Suprapubic skin (tissue), 4 donors: ENCODE measurements around the gene SYCP1. TPM values are rescaled to one million over a fixed set of nuclear protein-coding genes. Genes with fewer than 3 reads are reported as not detected.

Source experiments
- DNase-seq, 2 donors: peaks; one replicate each; pipeline ENCODE4 v3.0.0-alpha.2; 2019; ENCODE audit warnings: low spot score in 2 of 2
- H3K27ac ChIP-seq: fragments of 200-600 bp; sonication (generic); one replicate; pipeline ENCODE4 v1.5.1; 2019
- H3K27me3 ChIP-seq: fragments of 200-600 bp; sonication (generic); one replicate; pipeline ENCODE4 v1.5.1; 2019
- H3K36me3 ChIP-seq: fragments of 200-600 bp; sonication (generic); one replicate; pipeline ENCODE4 v1.5.1; 2019
- H3K4me1 ChIP-seq: fragments of 200-600 bp; sonication (generic); one replicate; pipeline ENCODE4 v1.5.1; 2019
- H3K4me3 ChIP-seq: fragments of 200-600 bp; sonication (generic); one replicate; pipeline ENCODE4 v1.5.1; 2019; ENCODE audit warnings: mild to moderate bottlenecking
- H3K9me3 ChIP-seq: fragments of 200-600 bp; sonication (generic); one replicate; pipeline ENCODE4 v1.5.1; 2019
- EP300 ChIP-seq: sonication (generic); formaldehyde crosslinking; IDR thresholded peaks from one replicate; pipeline ENCODE4 v1.6.1; 2017; ENCODE audit warnings: antibody characterized with exemption
- POLR2A ChIP-seq, 2 donors: fragments of 450-650 bp; IDR thresholded peaks; one replicate each; pipeline ENCODE4 v1.6.1; 2017; ENCODE audit warnings: antibody characterized with exemption in 2 of 2, mild to moderate bottlenecking in 2 of 2, moderate library complexity in 2 of 2
- POLR2AphosphoS5 ChIP-seq, 3 donors: sonication (generic); formaldehyde crosslinking; IDR thresholded peaks; one replicate each; pipeline ENCODE4 v1.6.1; 2017; ENCODE audit warnings: antibody characterized with exemption in 3 of 3
- WGBS: methylation state at CpG from one replicate; pipeline ENCODE4 v1.1.5; 2018; 5-methylcytosine and 5-hydroxymethylcytosine counted together
- total RNA-seq, 4 donors: library from RNA; depleted of rRNA; stranded (reverse); fragments of >200 nt; gene quantifications; one replicate each; pipeline ENCODE4 v1.1.0, GENCODE V29; 2016
- TF ChIP-seq, protein P1 (sequence below), 2 donors: fragments of 200-600 bp in 1 of 2; fragments of 450-650 bp in 1 of 2; sonication (generic) in 1 of 2; IDR thresholded peaks; one replicate each; pipeline ENCODE4 v1.5.1; 2016 to 2019; ENCODE audit warnings: antibody characterized with exemption in 2 of 2, mild to moderate bottlenecking in 1 of 2, moderate library complexity in 1 of 2

SYCP1 gene
- total RNA-seq, 4 donors from 2014 or later, result 0.13 TPM; not detected in 3

DNA sequence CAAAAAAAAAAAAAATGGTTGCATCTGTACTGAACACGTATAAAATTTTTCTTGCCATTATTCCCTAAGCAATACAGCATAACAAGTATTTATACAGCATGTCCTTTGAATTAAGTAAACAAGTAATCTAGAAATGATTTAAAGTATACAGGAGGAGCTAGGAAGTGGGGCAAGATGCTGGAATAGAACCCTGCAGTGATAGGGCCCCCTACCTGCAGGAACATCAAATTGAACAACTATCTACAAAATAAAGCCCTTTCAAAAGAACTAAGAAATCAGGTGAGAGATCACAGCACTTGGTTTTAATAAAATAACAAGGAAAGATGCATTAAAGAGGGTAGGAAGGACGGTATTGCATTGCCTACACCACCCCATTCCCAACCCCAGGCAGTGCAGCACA is 185.8 kb downstream of the SYCP1 start:
- Histone ChIP-seq H3K4me3 (no peak overlapping the region), H3K9me3 (no peaks in the 10 kb centered on the region), H3K4me1 (no peaks in the 10 kb centered on the region), H3K36me3 (no peaks in the 10 kb centered on the region), H3K27me3 (no peaks in the 10 kb centered on the region), H3K27ac (no peak overlapping the region)
- no peak for TF ChIP-seq POLR2A (IDR thresholded peaks at IDR 0.05)
- TF ChIP-seq EP300, result no peak
- TF ChIP-seq POLR2AphosphoS5 (IDR thresholded peaks at IDR 0.05), result no peak
- TF ChIP-seq, protein P1, sequence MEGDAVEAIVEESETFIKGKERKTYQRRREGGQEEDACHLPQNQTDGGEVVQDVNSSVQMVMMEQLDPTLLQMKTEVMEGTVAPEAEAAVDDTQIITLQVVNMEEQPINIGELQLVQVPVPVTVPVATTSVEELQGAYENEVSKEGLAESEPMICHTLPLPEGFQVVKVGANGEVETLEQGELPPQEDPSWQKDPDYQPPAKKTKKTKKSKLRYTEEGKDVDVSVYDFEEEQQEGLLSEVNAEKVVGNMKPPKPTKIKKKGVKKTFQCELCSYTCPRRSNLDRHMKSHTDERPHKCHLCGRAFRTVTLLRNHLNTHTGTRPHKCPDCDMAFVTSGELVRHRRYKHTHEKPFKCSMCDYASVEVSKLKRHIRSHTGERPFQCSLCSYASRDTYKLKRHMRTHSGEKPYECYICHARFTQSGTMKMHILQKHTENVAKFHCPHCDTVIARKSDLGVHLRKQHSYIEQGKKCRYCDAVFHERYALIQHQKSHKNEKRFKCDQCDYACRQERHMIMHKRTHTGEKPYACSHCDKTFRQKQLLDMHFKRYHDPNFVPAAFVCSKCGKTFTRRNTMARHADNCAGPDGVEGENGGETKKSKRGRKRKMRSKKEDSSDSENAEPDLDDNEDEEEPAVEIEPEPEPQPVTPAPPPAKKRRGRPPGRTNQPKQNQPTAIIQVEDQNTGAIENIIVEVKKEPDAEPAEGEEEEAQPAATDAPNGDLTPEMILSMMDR (IDR thresholded peaks at IDR 0.05), result no peak
- WGBS, result 71% methylated on average over 2 of the region's 2 CpGs
- DNase-seq, result no peak

DNA sequence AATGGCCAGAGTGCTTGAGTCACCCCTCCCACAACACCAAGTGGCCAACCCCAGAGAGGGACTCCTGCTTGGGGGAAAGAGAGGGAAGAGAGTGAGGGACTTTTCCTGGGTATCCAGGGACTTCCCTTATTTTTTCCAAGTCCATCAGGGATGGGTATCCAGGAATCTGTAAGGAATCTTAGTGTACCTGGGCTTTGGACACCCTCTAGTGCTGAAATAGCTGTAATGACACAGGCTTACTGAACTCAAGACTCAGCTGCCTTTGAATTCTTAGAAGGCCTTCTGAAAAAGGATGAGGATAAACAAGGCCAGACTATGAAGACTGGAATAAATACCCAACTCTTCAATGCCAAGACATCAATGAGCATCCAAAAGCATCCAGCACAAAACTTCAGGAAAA is 187.0 kb downstream of the SYCP1 start:
- H3K36me3 ChIP-seq, result no peaks in the 10 kb centered on the region
- no peak overlapping the region for H3K27ac ChIP-seq
- no peaks in the 10 kb centered on the region for H3K9me3 ChIP-seq
- no peak overlapping the region for H3K4me3 ChIP-seq
- no peaks in the 10 kb centered on the region for H3K27me3 ChIP-seq
- H3K4me1 ChIP-seq, result no peaks in the 10 kb centered on the region
- no peak for DNase-seq
- TF ChIP-seq POLR2A (IDR thresholded peaks at IDR 0.05), result no peak
- no peak for TF ChIP-seq EP300
- TF ChIP-seq, protein P1 (IDR thresholded peaks at IDR 0.05), result no peak
- TF ChIP-seq POLR2AphosphoS5 (IDR thresholded peaks at IDR 0.05), result no peak

Other genes with a start within 250 kb of the SYCP1 start
- 10 to 100 TPM; 33.6 to 60.9 (median 53.6) TPM for gene DENND2C, start 184.8 kb upstream of the SYCP1 start, total RNA-seq
- gene AMPD1, start 159.3 kb upstream of the SYCP1 start, total RNA-seq, result not detected
- gene NRAS, start 138.1 kb upstream of the SYCP1 start, total RNA-seq, result 10 to 100 TPM; 21.8 to 41.1 (median 33.3) TPM
- gene CSDE1, start 96.9 kb upstream of the SYCP1 start, total RNA-seq, result 100 to 1,000 TPM; 380 to 742 (median 660) TPM
- 10 to 100 TPM; 44.0 to 70.1 (median 54.0) TPM for gene SIKE1, start 74.2 kb upstream of the SYCP1 start, total RNA-seq
- gene TSHB, start 175.0 kb downstream of the SYCP1 start, total RNA-seq, result not detected
- gene TSPAN2, start 234.6 kb downstream of the SYCP1 start, total RNA-seq, result 1 to 10 TPM in 3 of 4 donors, under 1 TPM in 1; 0.73 to 1.8 (median 1.2) TPM